NK-92 (cell line): ENCODE data around the gene MSRB3.
"Not testable (repeated sequence)": the region's sequence is repeated elsewhere in the genome, so short reads cannot be mapped to it uniquely, and the experiment has no call there.

Source experiments
- DNase-seq: peaks from one replicate; lab custom pipeline; 2025; ENCODE audit not compliant: unreplicated experiment; lab: John Stamatoyannopoulos, UW

Gene MSRB3

GRCh38 chr12:65450625-65451024, 172.1 kb downstream of the MSRB3 start:
- no peak for DNase-seq

GRCh38 chr12:65454115-65454787, 175.8 kb downstream of the MSRB3 start:
- DNase-seq = no peak

DNA sequence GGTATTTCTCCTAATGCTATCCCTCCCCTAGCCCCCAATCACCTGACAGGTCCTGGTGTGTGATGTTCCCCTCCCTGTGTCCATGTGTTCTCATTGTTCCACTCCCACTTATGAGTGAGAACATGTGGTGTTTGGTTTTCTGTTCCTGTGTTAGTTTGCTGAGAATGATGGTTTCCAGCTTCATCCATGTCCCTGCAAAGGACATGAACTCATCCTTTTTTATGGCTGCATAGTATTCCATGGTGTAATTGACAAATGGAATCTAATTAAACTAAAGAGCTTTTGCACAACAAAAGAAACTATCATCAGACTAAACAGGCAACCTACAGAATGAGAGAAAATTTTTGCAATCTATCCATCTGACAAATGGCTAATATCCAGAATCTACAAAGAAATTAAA, 178.9 kb downstream of the MSRB3 start:
- DNase-seq = not testable (repeated sequence)

- no peak for DNase-seq
Observed at GRCh38 chr12:65458718-65459117, 180.2 kb downstream of the MSRB3 start.

GRCh38 chr12:65459545-65459944, 181.1 kb downstream of the MSRB3 start:
- DNase-seq = no peak

DNA sequence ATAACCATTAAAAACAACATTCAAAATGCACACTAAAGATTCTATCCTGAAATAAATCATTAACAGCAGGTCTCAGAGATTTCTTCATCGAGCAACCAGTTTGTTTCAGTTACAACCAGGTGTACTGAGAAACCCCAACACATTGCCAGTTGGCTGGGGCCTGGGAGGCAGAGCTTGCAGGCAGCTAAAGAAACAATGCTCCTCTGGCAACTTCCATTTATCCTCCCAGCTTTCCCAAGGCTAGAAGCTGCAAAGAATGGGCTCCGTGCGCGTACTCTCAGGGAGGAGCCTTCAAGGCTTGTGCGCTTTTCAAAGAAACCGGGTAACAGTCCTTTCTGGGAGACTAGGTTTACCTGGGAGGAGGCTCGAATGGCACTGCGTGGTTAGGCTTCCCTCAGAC, 181.6 kb downstream of the MSRB3 start:
- DNase-seq = no peak

DNA sequence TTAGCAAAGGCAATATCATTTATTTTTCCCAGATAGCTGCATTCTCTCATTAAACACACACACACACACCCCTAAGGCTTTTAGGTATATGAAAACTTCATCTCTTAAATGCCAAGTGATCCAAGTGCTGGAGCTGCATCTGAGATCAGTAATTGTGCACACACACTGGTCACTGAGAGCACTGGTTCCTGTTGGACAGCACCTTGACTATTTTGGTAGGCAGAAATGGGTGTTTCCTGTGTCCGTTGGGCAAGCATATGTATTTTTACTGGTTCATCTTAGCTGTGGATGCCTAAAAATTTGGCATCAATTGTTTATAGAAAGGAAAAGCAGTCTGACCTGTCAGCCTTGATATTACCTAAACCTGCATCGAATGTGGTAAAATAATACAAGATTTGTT, 182.5 kb downstream of the MSRB3 start:
- no peak for DNase-seq

GRCh38 chr12:65462484-65462883, 184.0 kb downstream of the MSRB3 start:
- no peak for DNase-seq

DNA sequence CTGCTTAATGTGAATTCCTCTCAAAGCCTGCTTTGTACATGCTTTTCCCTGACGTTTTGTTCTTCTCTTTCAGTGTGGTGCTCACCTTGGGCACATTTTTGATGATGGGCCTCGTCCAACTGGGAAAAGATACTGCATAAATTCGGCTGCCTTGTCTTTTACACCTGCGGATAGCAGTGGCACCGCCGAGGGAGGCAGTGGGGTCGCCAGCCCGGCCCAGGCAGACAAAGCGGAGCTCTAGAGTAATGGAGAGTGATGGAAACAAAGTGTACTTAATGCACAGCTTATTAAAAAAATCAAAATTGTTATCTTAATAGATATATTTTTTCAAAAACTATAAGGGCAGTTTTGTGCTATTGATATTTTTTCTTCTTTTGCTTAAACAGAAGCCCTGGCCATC, 184.6 kb downstream of the MSRB3 start:
- DNase-seq = no peak

- DNase-seq = no peak
Observed at GRCh38 chr12:65463611-65464010, 185.1 kb downstream of the MSRB3 start.

- no peak for DNase-seq
Observed at GRCh38 chr12:65464930-65465329, 186.4 kb downstream of the MSRB3 start.

DNA sequence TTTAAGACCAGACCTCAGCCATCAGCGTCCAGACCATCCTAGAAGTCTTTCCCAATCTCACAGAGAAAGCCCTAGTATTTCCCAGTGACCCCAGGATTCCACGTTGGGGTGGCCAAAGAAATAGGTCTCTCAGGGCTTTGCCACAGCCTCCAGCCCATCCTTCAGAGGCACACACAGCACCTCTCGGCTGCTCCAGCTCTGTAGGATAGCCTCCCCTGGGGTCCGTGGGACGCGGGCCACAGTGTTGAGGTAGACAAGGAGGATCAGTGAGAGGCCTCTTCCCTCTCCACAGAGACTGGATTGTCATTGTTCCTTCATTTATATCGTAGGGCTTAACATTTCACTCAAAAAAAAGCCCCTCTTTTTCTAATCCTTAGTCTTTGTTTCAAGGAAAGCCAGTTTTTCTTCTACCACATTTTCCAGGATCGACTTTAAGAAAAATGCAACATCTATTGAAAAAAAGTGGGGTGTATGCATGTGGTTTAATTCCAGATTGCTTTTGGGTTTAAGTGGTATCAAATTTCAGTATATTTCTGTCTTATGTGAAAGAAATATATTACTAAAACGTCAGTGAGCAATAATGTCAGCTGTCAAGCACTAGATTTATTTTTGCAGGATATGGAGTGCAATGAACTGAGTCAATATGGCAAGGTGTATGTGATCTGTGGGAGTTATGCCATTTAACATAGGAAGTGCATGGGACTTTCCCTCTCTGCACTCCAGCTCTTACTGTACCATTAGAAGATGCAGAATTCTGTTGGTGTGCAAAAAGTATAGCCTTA, 187.5 kb downstream of the MSRB3 start:
- DNase-seq = no peak

DNA sequence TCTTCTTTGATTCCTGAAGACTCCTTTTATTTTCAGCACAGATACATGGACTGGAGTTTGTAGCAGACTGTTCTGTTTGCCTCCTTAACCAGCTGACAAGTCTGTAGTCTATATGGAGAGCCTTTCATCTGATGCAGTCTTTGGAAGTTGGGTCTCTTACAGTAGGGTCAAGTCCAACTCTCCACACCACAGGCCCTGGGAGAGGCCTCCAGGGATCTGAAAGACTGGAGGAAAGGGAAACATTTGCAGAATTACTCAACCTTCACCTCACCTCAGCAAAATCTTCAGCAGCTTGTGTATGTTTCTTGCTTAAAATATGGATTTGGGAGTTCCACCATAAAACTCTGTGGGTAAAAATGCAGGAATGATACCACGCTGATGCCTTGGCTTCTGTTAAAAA, 188.4 kb downstream of the MSRB3 start:
- DNase-seq = no peak

DNA sequence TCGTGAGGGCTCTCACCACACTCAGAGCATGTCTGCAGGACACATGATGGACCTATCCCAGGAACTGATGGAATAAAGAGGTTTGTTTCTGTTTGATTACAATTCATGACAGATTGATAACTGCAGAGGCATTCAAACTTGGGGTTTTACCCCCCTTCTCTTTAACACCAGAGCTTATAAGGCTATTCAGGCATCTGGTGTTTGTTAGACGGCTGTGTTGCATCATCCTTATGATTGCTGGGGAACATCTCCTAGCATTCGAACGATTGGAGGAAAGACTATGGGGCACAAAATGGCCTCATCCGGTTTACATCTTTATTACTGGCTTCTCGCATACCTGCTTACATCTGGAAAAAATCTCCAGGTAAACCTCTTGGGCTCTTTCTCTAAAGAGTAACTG, 191.8 kb downstream of the MSRB3 start:
- no peak for DNase-seq

DNA sequence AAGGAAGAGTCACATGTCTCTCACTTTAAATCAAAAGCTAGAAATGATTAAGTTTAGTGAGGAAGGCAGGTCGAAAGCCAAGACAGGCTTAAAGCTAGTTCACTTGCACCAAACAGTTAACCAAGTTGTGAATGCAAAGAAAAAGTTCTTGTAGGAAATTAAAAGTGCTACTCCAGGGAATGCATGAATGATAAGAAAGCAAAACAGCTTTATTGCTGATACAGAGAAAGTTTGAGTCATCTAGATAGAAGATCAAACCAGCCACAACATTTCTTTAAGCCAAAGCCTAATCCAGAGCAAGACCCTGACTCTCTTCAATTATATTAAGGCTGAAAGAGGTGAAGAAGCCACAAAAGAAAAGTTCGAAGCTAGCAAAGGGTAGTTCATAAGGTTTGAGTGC, 193.6 kb downstream of the MSRB3 start:
- no peak for DNase-seq

DNA sequence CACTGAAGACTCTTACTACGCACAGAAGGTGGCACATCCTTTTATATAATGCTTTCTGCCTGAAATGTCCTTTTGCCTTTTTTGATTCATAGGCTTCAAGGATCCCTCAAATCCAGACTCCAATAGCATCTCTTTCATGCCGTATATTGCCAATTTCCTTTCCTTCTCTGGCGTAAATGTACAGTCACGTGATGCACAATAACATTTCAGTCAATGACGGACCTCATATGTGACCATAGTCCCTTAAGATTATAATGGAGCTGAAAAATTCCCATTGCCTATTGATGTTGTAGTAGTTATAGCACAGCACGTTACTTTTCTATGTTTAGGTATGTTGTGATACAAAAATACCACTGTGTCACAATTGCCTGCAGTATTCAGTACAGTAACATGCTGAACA, 196.3 kb downstream of the MSRB3 start:
- DNase-seq = no peak

GRCh38 chr12:65477721-65478120, 199.2 kb downstream of the MSRB3 start:
- no peak for DNase-seq

DNA sequence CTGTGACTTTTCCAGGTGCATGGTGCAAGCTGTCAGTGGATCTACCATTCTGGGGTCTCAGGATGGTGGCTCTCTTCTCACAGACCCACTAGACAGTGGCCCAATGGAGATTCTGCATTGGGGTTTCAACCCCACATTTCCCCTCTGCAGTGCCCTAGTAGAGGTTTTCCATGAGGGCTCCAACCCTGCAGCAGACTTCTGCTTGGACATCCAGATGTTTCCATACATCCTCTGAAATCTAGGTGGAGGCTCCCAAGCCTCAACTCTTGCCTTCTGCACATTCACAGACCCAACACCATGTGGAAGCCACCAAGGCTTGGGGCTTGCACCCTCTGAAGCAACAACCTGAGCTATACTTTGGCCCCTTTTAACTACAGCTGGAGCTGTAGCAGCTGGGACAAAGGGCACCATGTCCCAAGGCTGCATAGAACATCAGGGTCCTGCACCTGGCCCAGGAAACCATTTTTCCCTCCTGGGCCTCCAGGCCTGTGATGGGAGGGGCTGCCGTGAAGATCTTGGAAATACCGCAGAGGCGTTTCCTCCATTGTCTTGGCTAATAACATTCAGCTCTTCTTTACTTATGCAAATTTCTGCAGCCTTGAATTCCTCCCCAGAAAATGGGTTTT, 205.5 kb downstream of the MSRB3 start:
- not testable (repeated sequence) for DNase-seq

GRCh38 chr12:65488197-65488596, 209.7 kb downstream of the MSRB3 start:
- no peak for DNase-seq

GRCh38 chr12:65490250-65490649, 211.8 kb downstream of the MSRB3 start:
- DNase-seq = no peak

- DNase-seq = no peak
Observed at GRCh38 chr12:65492998-65493912, 214.8 kb downstream of the MSRB3 start.
